GM15510 (cell line): ENCODE data around the gene SLC31A2.

ENCODE experiments used
- POLR2A ChIP-seq: IDR thresholded peaks from 3 replicates; pipeline ENCODE4 v1.6.1; 2011; ENCODE audit warnings: borderline replicate concordance; ENCODE audit not compliant: insufficient read length; ENCODE audit errors: extremely low read depth

Gene SLC31A2

DNA sequence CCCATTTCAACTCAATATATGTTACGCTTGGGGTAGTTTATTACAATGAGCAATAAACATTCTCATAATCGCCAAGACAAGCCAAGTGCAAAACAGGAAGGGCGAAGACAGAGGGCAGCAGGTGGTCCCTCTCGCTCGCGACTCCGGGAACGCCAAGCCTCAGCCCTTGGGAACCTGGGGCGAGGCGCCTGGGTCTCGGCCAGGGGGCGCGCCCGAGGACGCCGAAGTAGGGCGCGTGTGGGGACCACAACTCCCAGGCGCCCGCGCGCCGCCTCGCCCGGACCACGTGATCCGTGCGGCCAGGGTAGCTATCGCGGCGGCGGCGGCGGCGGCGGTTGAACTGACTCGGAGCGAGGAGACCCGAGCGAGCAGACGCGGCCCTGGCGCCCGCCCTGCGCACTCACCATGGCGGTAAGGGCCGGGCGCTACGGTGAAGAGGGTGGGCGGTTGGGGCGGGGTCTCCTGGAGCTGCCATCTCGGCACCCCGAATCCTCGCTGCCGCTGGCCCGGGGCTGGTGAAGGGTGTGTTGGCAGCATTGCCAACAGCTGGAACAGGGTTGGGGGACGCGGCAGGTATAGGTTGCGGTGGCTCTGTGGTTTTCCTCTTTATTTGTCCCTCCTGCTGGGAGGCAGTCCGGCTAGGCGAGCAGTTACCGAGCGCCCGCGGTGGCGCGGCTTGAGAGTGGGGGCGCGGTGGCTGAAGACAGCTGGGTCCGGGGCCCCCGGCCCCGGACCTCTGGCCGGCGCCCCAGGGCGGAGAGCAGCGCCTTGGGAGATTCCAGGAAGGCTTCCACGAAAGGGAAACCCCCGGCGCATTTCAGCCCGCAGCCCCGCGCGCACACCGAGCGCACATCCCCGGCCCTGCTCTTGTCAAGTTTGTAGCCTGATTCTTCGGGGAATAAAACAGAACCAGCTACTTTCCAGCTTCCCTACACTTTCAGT lies at the start of gene SLC31A2:
Gene SLC31A2, plus strand, starts transcription at position 338 of the 942 bp plus-strand sequence. Its CDS starts 68 bp downstream, at position 406.
- peak; percentile 45 for TF ChIP-seq POLR2A

DNA sequence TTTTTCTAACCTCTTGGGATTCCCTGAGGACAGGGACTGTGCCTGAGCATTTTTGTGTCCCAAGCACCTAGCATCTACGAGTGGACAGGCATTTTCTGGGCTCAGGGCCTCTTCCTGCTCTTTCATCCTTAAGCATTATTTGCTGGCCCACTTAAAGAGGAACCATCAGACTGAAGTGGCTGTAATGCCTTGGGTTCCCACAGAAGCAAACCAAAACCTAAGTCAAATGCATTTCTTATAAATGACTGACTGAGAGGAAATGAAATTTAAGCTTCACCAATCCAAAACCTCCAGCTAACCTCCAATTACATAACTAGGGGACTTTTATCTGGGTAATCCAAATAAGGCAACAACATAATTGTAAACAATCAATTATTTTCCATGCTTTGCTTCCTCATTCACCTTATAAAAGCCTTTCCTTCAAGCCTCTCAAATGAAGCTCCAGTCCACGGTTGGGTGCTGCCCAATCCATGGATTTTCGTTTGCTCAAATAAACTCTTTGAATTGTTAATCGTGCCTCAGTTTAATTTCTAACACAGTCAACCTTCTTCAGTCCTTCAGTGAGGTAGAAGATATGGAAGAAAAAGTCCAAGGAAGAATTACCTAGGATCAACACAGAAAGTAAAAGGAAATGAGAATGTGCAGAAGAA lies 25.3 kb upstream of the SLC31A2 start:
- no peak for TF ChIP-seq POLR2A

DNA sequence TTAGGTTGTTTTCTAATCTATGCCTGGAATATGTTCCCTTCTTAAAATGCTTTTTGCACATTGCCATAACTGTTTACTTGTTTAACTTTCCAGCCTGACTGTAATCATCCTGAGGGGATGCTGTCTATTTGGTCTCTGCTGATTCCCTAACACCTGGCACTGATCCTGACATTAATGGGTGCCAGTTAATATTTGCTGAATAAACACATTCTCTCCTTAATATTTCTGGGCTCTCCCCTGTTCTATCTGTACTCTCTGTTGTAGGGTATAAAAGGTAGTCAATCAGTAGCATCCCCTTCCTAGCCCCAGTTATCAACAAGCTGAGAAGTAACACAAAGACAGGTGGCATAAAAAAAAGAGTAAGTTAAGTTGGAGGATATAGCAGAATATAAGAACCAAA lies 21.3 kb upstream of the SLC31A2 start:
- TF ChIP-seq POLR2A = no peak

DNA sequence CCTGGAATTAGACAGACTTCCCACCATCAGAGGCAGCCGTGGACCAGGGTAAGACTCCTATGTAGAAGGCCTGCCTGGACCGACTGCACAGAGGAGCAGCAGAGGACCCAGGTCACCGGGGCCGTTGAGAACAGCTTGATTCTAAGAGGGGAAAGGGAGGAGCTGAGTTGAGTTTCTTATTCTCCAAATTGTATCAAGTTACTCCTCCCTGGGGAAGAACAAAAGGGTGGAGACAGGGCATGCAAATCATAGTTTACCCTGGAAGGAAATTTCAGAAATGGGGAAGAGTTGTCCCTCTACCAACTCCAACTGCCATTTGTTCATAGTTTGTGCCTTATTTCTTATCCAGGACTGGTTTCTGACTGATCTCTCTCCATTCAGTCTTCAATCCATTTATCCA lies 20.9 kb upstream of the SLC31A2 start:
- TF ChIP-seq POLR2A = no peak

DNA sequence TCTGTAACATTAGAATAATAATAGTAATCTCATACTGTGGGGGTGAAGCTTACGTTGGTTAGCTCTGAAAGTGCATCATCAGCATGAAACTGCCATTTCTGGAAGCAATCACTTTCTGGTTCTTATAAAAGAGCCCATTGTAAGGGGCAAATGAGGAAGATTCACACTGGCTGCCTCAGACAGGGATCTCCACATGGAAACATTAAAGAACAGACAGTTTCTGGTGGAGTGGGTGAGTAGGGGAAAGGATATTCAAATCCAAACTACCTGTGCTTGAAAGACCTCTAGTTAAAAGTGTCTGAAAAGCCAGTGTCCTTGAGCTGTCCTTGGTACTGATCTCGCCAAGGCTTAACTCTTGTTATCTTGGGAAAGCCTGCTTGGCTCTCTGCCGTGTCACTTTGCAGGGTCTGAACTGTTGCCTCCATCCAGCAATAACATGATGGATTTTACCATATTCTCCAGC lies 19.1 kb upstream of the SLC31A2 start:
- TF ChIP-seq POLR2A = no peak

GRCh38 chr9:113137196-113138168 lies 13.3 kb upstream of the SLC31A2 start:
- TF ChIP-seq POLR2A = no peak

DNA sequence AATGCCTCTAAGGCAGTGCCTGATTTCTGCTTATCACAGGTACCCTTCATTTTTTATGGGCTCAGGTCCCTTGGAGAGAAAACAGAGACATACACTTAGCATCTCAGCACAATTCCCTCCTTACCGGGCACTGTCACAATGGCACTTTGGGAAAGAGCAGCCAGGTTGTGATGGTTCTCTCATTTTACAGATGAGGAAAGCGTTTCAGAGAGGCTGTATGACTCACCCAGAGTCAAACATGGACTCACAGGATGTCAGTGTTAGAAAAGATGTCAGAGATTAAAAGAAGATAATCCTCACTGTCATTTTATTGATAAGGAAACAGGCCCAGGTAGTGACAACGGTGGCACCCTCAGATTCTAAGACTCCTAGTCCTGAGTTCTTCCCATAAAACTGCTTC lies 12.0 kb upstream of the SLC31A2 start:
- TF ChIP-seq POLR2A = no peak

DNA sequence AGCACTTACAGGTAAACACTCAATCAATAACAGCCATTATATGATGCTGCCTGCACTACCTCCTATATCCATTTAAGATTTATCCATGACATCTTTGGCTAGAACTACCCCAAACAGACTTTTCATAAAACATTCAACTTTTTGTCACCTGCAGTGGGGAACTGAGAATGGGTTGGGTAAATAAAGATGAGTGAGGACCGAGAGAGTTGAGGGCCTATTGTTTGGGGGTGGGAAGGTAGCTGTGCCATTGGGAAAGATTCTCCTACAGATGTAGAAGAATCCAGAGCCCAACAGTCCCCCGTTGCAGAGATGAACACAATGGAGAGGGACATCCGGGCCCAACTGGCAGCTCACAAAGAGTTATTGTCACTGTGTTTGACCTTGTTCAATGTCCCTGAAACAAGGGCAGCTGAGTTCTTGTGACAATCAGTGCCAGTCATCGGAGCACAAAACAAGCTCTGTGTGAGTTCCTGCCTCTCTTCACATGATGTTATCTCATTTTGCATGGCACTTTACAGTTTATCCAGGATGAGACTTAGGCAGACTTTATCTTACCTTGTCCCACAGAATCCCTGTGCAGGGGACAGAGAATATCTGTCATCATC lies 11.5 kb upstream of the SLC31A2 start:
- TF ChIP-seq POLR2A = no peak

DNA sequence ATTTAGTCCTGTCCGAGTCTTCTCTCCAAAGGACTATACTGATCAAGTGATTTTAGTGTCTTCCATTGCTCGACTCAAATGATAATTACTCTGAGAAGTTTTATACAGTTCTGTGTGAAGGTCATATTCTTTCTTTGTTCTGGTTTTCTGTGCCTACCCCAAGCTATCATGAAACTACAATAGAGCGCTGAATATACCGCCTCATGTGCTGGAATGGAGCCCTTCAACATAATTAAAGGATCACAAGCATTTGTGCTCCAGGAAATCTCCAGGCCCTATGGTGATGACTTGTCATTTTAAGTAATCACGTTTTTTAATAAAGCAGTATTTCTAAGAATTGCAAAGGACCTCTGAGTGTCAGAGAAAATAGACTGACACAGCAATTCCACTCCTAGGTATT lies 10.9 kb upstream of the SLC31A2 start:
- no peak for TF ChIP-seq POLR2A

GRCh38 chr9:113143432-113144227 lies 7.2 kb upstream of the SLC31A2 start:
- no peak for TF ChIP-seq POLR2A

- no peak for TF ChIP-seq POLR2A
Observed at GRCh38 chr9:113148372-113148705, 2.5 kb upstream of the SLC31A2 start.

- TF ChIP-seq POLR2A = no peak
Observed at GRCh38 chr9:113148781-113149510, 1.9 kb upstream of the SLC31A2 start.
